Islet of Langerhans (tissue), 1 donor: ENCODE data around the gene PAIP2B.
"Not testable (repeated sequence)": the region's sequence is repeated elsewhere in the genome, so short reads cannot be mapped to it uniquely, and the experiment has no call there.

ENCODE experiments used
- FAIRE-seq: peaks from one replicate; lab custom pipeline; 2011; peaks lifted over from hg19 to GRCh38; lab: Jason Lieb, UNC

PAIP2B gene

DNA sequence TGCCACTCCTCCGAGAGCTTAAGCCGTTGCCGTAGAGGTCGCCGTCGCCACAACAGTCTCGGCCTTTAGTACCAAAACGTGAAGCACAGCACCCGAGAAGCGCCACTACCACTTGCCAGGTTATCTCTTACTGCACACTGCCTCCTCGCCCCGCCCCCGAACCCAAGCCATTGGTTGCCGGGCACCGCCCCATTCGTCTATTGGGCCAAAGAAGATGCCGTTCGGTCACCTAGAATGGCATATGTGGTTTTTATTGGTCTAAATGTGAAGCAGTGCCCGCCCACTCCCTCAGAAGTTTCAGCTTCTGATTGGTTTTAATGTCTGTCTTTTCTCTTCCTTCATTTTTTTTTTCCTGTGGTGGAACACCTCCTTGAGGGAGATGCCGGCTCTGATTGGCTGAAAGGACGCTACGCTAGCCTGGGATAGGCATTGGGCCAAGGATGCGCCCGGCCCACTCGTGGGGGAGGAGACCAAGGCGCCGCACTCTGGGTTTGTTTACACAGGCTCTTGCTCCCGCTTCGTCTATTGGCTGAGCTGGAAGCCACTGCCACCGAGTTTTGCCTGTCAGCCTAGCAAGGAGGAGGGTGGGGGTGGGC, at the start of gene PAIP2B:
Gene PAIP2B, minus strand, starts transcription at position 139 of the 596 bp plus-strand sequence. CDS start 24,514 bp downstream, outside the sequence.
- FAIRE-seq: peak; percentile 100

DNA sequence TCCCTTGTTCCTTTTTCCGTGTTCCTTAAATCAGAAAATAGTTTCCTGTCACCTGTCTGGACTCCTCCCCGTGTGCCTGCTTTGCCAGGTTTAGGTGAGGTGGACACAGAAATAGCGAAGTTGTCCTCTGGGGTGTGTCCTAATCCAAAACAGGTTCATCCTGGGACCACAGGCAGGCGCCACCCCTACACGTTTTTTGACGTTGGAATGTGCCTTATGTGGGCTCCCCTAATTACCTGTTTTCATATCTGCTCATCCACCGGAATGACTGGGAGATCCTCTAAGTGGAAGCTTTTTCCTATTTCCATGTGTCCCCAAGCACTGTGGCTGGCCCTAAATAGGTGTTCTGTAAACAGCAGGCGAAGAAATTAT, 49.0 kb upstream of the PAIP2B start:
- FAIRE-seq: no peak

DNA sequence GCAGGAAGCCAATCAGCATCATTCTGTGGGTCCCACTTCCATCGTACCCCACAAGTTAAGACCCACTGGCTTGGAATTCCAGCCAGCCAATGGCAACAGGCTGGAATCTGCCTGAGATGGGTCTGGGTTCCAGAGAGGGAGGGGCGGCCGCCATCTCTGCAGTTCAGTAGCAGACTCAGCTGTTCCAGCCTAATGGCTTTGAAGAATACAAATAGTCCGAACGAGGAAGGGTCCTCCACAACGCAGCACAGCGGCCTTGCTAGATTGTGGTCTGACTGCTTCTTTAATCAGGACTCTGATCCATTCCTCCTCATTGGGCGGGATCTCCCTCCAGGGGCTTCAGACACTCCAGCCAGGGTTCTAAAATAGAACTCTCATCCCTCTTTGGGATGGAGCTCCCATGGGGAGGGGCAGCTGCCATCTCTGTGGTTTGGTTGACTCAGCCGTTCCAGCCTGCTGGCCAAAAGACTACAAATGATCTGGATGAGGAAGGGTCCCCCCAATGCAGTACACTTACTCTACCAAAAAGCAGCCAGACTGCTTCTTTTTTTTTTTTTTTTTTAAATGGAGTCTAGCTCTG, 42.7 kb upstream of the PAIP2B start:
- no peak for FAIRE-seq

GRCh38 chr2:71263386-71263785, 36.5 kb upstream of the PAIP2B start:
- no peak for FAIRE-seq

GRCh38 chr2:71261534-71261933, 34.6 kb upstream of the PAIP2B start:
- no peak for FAIRE-seq

DNA sequence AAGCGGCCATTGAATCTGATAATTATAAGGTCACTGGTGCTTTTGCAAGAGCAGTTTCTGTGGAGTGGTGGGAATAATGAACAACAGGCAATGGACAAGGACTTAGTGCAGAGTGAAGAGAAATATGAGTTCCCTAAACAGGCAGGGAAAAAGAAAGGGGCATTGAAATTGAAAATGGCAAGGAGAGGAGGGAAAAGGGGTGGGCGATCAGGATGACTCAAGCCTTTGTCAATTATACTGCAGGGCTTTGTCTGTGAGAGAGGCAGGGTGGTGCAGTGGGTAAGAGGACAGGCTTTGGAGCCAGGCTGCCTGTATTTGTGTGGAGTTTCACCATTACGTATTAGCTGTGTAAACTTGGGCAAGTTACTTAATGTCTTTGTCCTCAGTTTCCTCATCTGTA, 29.5 kb upstream of the PAIP2B start:
- FAIRE-seq: no peak

DNA sequence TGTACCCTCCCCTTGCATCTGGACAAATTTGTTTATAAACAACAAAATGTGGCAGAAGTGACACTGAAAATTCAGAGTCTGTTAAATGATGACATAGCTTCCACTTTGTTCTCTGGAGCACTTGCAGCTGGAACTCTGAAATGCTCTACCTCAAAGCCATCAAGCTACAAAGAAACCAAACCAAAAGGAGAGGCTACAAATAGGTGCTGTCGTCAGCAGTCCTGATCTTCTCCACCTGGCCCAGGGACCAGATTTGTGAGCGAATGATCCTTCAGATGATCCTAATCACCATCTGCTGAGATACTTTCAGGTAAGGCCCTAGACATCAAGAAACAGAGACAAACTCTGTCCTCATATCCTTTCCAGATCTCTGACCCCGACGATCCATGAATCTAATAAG, 27.9 kb upstream of the PAIP2B start:
- FAIRE-seq: no peak

DNA sequence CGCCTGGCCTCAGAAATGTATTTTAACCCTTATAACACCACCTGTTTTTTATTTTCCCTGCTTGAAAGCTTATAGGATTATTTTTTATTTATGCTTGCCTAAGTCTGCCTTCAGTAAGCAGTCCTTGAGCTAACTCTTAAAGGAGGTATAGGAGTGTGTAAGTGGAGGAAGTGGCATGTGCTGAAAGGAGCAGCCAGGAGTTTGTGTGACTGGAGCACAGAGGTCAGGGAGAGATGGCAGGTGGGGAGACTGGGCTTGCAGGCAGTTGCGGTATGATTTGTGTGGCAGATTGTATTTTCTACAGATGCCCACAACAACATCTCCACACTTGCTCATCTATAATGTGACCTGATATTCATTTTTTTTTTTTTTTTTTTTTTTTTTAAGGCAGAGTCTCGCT, 27.2 kb upstream of the PAIP2B start:
- FAIRE-seq: no peak

GRCh38 chr2:71253476-71253875, 26.6 kb upstream of the PAIP2B start:
- FAIRE-seq: no peak

GRCh38 chr2:71252862-71253261, 26.0 kb upstream of the PAIP2B start:
- no peak for FAIRE-seq

DNA sequence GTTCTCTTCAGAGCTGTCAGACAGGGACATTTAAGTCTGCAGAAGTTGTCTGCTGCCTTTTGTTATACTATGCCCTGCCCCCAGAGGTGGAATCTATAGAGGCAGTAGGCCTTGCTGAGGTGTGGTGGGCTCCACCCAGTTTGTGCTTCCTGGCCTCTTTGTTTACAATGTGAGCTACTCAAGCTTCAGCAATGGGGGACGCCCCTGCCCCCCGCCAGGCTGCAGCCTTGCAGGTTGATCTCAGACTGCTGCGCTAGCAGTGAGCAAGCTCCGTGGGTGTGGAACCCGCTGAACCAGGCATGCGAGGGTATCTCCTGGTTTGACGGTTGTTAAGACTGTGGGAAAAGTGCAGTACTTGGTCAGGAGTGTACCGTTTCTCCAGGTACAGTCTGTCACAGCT, 24.0 kb upstream of the PAIP2B start:
- no peak for FAIRE-seq

GRCh38 chr2:71244302-71244660, 17.4 kb upstream of the PAIP2B start:
- FAIRE-seq: no peak

DNA sequence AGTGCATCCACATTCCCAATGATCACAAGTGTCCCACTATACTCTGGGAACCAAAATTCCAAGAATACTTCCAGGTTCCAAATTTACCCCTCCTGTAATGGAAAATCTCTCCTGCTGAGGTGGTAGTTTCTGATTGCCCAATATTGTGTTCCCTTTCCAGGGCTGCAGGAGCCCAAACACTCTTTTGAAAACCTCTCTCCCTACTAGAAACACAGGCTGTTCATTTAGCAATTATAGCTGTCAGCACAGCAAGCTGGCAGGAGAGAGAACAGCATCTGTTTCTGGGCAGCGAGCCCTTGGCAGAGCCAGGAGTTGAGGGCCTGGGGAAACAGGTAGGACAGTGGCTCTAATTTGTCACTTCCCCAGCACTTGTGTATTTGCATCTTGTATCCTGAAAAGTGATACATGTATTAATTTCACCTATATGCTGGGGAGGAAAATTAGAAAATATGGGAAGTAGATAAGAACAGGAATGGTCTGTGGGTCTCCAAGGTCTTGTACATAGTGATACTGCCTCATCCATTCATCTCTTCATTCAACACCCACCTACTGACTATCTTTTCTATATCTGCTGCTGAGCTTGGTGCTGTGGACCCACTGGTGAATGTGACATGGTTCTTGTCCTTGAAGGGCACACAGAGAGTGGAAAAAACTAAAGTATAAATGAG, 16.9 kb upstream of the PAIP2B start:
- FAIRE-seq: no peak

DNA sequence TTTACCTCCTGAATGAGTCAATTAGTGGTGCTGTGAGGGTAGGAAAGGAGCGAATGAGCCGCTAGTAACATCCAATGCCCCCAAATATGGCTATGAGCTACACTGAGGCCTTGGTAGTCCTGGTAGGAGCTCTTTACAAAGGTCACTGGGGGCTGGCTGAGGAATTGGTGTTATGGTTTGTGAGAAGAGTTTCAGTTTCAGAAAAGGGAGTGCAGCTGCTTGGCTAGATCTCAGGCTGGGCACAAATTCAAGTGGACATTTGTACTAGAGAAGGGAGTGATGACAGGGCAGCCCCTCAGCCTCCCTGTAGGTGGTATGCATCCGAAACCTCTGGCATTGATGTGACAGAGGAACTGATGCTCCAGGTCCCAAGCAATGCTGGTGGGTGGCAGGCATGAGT, 13.9 kb upstream of the PAIP2B start:
- no peak for FAIRE-seq

GRCh38 chr2:71238089-71238488, 11.2 kb upstream of the PAIP2B start:
- no peak for FAIRE-seq

GRCh38 chr2:71235930-71236587, 9.2 kb upstream of the PAIP2B start:
- no peak for FAIRE-seq

- not testable (repeated sequence) for FAIRE-seq
Measured at GRCh38 chr2:71233072-71233471, 6.2 kb upstream of the PAIP2B start.

GRCh38 chr2:71226096-71226964, 573 bp downstream of the PAIP2B start:
- no peak for FAIRE-seq

- peak; percentile 24 for FAIRE-seq
Measured at GRCh38 chr2:71224935-71225334, 2.0 kb downstream of the PAIP2B start.

DNA sequence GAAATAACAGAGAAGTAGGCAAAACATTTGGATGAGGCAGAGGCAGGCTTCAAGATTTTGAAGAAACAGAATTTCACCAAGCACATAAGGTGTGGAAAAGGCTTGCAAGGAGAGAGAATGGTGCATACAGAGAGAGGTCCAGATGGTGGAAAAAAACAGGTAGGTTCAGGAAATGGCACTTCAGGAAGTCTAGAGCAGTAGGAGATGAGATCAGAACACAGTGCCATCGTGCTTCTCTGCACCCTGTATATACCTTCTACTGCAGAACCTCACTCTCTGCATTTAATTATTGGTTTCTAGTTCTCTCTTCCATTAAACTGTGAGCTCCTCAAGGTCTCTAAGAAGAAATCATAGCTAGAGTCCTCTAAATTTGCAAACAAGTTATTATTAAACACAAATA, 2.4 kb downstream of the PAIP2B start:
- no peak for FAIRE-seq

DNA sequence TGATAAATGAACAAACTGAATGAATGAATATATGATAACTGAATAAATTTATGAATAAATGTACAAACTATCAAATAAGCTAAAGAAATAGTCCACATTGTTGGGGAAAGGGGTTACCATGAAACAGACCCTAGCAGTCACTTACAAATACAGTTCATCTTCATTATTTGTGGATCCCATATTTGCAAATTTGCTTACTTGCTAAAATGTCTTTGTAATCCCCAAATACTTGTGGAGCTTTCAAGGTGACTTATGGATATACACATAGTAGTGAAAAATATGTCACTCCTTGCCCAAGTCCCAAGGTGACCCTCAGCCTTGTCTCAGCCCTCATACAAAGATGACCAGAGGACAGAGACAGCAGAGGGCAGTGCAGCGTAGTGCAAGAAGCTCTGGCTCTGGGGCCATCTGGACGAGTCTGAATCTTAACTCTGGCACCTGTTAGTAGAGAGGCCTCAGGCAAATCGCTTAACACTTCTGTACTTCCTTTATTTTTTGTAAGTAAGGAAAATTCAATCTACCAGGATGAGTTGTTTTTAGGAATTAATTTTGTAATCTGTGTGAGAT, 3.1 kb downstream of the PAIP2B start:
- peak; percentile 99 for FAIRE-seq

DNA sequence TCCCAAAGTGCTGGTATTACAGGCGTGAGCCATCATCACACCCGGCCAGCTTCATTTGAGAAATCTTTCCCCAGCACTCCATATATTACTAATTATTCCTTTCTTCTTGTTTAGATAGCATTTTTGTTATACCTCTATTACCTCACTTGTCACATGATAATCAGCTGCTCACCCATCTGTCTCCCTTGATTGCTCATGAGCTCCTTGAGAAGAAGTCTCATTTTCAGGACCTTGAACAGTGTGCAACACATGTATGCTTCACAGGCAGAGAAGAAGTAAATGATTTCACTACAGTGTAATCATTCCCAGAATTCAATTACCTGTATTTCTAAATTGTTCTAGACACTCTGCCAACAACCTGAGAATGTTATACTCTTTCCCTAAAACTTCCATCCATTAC, 6.2 kb downstream of the PAIP2B start:
- no peak for FAIRE-seq
